GM13977 (cell line): ENCODE results near the gene CAPN13.
"Not testable (repeated sequence)": the region's sequence is repeated elsewhere in the genome, so short reads cannot be mapped to it uniquely, and the experiment has no call there.

Experiments used
- DNase-seq: peaks from one replicate; pipeline ENCODE4 v3.0.0; 2012; ENCODE audit warnings: low spot score
- CTCF ChIP-seq: IDR thresholded peaks from 2 replicates; pipeline ENCODE4 v1.5.1; 2012; ENCODE audit warnings: mild to moderate bottlenecking, control low read depth; ENCODE audit not compliant: insufficient read depth; ENCODE audit errors: extremely low read depth, missing control alignments
- in situ Hi-C: fragments of 300-500 bp; cut with MboI; formaldehyde crosslinking; loops from one replicate; pipeline ENCODE4 v1.12.0; 2022; ENCODE audit warnings: low sequenced_read_pairs, low pct_unique_long_range_greater_than_20kb, mixed read lengths, inconsistent platforms; ENCODE audit not compliant: unreplicated experiment

The CAPN13 gene

GRCh38 chr2:30705056-30705455, 102.2 kb downstream of the CAPN13 start:
- in situ Hi-C loops = loop anchor here (10.0 to 25.0 kb wide), 3 partner anchors 457 to 540 kb away; no protein-coding TSS in a partner anchor
- no peak for TF ChIP-seq CTCF

GRCh38 chr2:30704309-30705020, 102.8 kb downstream of the CAPN13 start:
- no peak for TF ChIP-seq CTCF
- DNase-seq = no peak
- in situ Hi-C loops = loop anchor here (10.0 to 25.0 kb wide), 3 partner anchors 458 to 540 kb away; no protein-coding TSS in a partner anchor

More at GRCh38 chr2:30705056-30705455, 102.2 kb downstream of the CAPN13 start:
- DNase-seq = no peak

- in situ Hi-C loops = loop anchor here (10.0 to 25.0 kb wide), 3 partner anchors 460 to 538 kb away; no protein-coding TSS in a partner anchor
- no peak for TF ChIP-seq CTCF
- no peak for DNase-seq
Measured at GRCh38 chr2:30702694-30703093, 104.6 kb downstream of the CAPN13 start.

GRCh38 chr2:30701782-30702181, 105.5 kb downstream of the CAPN13 start:
- no peak for DNase-seq

GRCh38 chr2:30697242-30698103, 109.8 kb downstream of the CAPN13 start:
- in situ Hi-C loops, DNase-seq: not testable (repeated sequence)

More at GRCh38 chr2:30701782-30702181, 105.5 kb downstream of the CAPN13 start:
- in situ Hi-C loops = loop anchor here (10.0 to 25.0 kb wide), 3 partner anchors 461 to 537 kb away; no protein-coding TSS in a partner anchor
- TF ChIP-seq CTCF = no peak

GRCh38 chr2:30695749-30696148, 111.5 kb downstream of the CAPN13 start:
- in situ Hi-C loops = no loop called here
- no peak for TF ChIP-seq CTCF
- DNase-seq = no peak
